ENCODE measurements around the gene PIGP.

GRCh38 chr21:37044643-37045042, 28.2 kb downstream of the PIGP start:
- TF ChIP-seq CTCF (IDR thresholded peaks at IDR 0.05 in 4 of 5, conservative IDR thresholded peaks at IDR 0.05 in 1 of 5) = no peak
- TF ChIP-seq POLR2A (IDR thresholded peaks at IDR 0.05) = no peak

Measured in gastrocnemius medialis (tissue), 4 donors.